Stimulated activated CD8-positive, alpha-beta memory T cell treated with anti-CD3 and anti-CD28 coated beads, Interleukin-7, amount 100 ng/mL, for 48 hours (primary cell): Measurements from ENCODE around the gene CPVL.

Source experiments
- DNase-seq, 2 donors: peaks; one replicate each; pipeline ENCODE4 v3.0.0-alpha.2; 2020; ENCODE audit warnings: low read depth in 1 of 2; ENCODE audit errors: extremely low read depth in 1 of 2

Gene CPVL

GRCh38 chr7:29146057-29146706, at the start of gene CPVL:
TSS of gene CPVL (minus strand) at chr7:29146537. CDS start at chr7:29121061, 25,476 bp downstream.
- no peak for DNase-seq

- DNase-seq = peak in 1 of 2 donors; percentile 20
These were observed 48.5 kb upstream of the CPVL start, which contains the start of gene CHN2 for GRCh38 chr7:29194594-29195427. TSS of gene CHN2 (plus strand) at chr7:29194775.

GRCh38 chr7:29194206-29194593, 47.9 kb upstream of the CPVL start:
- DNase-seq = no peak

- no peak for DNase-seq
These were observed 47.2 kb upstream of the CPVL start for GRCh38 chr7:29193316-29194205.

GRCh38 chr7:29192811-29193210, 46.5 kb upstream of the CPVL start:
- no peak for DNase-seq

- DNase-seq = no peak
These were observed 46.0 kb upstream of the CPVL start for GRCh38 chr7:29192323-29192722.

- no peak for DNase-seq
These were observed 44.2 kb upstream of the CPVL start for GRCh38 chr7:29190349-29191045.

- DNase-seq = no peak
These were observed 43.4 kb upstream of the CPVL start for GRCh38 chr7:29189743-29190201.

GRCh38 chr7:29185613-29186012, 39.3 kb upstream of the CPVL start:
- DNase-seq = no peak

- no peak for DNase-seq
These were observed 38.3 kb upstream of the CPVL start for GRCh38 chr7:29184599-29184998.

GRCh38 chr7:29179115-29179514, 32.8 kb upstream of the CPVL start:
- DNase-seq = no peak

- peak in 1 of 2 donors; percentile 20 for DNase-seq
These were observed 31.7 kb upstream of the CPVL start for GRCh38 chr7:29177963-29178600.

GRCh38 chr7:29173458-29173857, 27.1 kb upstream of the CPVL start:
- DNase-seq = no peak

GRCh38 chr7:29170781-29171180, 24.4 kb upstream of the CPVL start:
- no peak for DNase-seq

- DNase-seq = no peak
These were observed 21.4 kb upstream of the CPVL start for GRCh38 chr7:29167721-29168120.

GRCh38 chr7:29163854-29164253, 17.5 kb upstream of the CPVL start:
- DNase-seq = no peak

- DNase-seq = no peak
These were observed 16.2 kb upstream of the CPVL start for GRCh38 chr7:29162577-29162976.

- DNase-seq = no peak
These were observed 14.9 kb upstream of the CPVL start for GRCh38 chr7:29161231-29161630.

- no peak for DNase-seq
These were observed 13.7 kb upstream of the CPVL start for GRCh38 chr7:29160080-29160479.

GRCh38 chr7:29158795-29159423, 12.6 kb upstream of the CPVL start:
- DNase-seq = no peak
